ENCODE data around the gene ZBED3.
"Not testable (repeated sequence)": the region's sequence is repeated elsewhere in the genome, so short reads cannot be mapped to it uniquely, and the experiment has no call there.

The ZBED3 gene

DNA sequence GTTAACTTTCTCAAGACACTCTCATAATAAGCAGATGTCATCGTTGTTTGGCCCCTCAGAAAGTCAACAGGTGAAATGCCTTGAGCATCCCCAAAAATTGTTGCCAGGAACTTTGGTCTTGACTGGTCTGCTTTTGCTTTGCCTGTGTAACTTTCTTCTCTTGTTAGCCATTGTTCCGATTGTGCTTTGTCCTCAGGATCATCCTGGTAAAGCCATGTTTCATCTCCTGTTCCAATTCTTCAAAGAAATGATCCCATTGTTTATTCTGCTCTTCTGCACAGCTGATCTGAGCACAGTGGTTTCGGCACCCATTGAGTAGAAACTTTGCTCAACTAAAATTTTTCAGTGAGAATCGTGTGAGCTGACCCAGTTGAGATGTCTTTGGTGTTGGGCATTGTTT lies 8.1 kb upstream of the ZBED3 start:
- TF ChIP-seq CTCF (IDR thresholded peaks at IDR 0.05; ENCODE audit: low read depth, low read length): no peak
- no peak for DNase-seq (ENCODE audit: extremely low read depth, low read depth)

GRCh38 chr5:77087484-77088261 lies 588 bp upstream of the ZBED3 start:
- DNase-seq (ENCODE audit: extremely low read depth, low read depth): no peak
- TF ChIP-seq CTCF (IDR thresholded peaks at IDR 0.05; ENCODE audit: low read depth, low read length): no peak

DNA sequence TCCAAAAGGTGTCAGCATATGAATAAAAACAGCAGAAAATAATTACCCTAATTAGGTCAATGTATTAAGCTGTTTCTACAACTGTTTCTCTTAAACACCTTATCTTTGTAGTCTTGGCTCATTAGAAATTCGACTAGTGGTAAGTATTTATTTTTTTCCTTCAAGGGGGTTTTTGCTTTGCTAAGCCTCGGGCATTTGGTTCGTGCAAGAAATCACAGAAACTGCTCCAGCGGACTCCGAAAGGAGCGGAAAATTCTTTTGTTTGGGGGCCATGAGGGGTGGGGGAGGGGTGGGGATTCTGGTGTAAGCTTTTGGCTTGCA lies 757 bp downstream of the ZBED3 start:
- no peak for DNase-seq (ENCODE audit: extremely low read depth, low read depth)
- no peak for TF ChIP-seq CTCF (IDR thresholded peaks at IDR 0.05; ENCODE audit: low read depth, low read length)

- TF ChIP-seq CTCF (IDR thresholded peaks at IDR 0.05; ENCODE audit: low read depth, low read length): no peak
- DNase-seq (ENCODE audit: extremely low read depth, low read depth): no peak
Measured at GRCh38 chr5:77083088-77083487, 4.0 kb downstream of the ZBED3 start.

- TF ChIP-seq CTCF (IDR thresholded peaks at IDR 0.05; ENCODE audit: low read depth, low read length): no peak
- DNase-seq (ENCODE audit: extremely low read depth, low read depth): no peak
Measured at GRCh38 chr5:77082280-77082679, 4.8 kb downstream of the ZBED3 start.

GRCh38 chr5:77080905-77081304 lies 6.2 kb downstream of the ZBED3 start:
- TF ChIP-seq CTCF (IDR thresholded peaks at IDR 0.05; ENCODE audit: low read depth, low read length): no peak
- no peak for DNase-seq (ENCODE audit: extremely low read depth, low read depth)

DNA sequence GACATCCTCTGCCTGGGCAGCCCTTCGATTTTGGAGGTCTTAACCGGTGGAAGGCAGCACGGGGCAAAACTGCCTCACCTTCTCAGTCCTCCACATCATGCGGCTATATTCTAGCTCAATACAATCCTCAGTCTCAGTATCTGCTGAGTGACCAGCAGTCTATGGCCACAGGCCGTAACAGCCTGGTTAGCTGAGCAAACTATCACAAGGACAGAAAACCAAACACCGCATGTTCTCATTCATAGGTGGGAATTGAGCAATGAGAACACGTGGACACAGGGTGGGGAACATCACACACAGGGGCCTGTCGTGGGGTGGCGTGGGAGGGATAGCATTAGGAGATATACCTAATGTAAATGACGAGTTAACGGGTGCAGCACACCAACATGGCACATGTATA lies 6.6 kb downstream of the ZBED3 start:
- DNase-seq (ENCODE audit: extremely low read depth, low read depth): not testable (repeated sequence)

DNA sequence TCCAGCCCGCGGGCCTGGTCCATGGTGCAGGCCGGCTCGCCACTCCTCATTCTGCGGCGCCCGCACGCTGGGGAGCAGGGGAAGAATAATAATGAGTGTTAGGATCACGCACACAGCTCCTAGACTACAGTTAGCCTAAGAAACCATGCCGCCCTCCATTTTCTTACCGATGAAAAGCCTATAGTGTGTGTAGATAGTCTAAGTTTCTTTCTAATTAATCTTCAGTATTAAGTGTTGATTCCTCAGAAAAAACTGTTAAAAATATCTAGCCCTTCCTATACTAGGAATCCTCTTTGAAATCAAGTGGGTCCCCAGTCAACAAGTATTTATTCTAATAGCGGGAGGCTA lies 9.3 kb downstream of the ZBED3 start:
- no peak for DNase-seq (ENCODE audit: extremely low read depth, low read depth)
- TF ChIP-seq CTCF (IDR thresholded peaks at IDR 0.05; ENCODE audit: low read depth, low read length): no peak

Data from AG09319 (cell line).